Placental epithelial cell (primary cell): ENCODE results near the gene C1orf115. TPM values are rescaled to one million over a fixed set of nuclear protein-coding genes. Genes with fewer than 3 reads are reported as not detected.

ENCODE experiments used
- total RNA-seq: library from RNA; depleted of rRNA; stranded (reverse); fragments of >200 nt; gene quantifications from 2 replicates; pipeline ENCODE4 v1.2.3, GENCODE V29; 2012

The C1orf115 gene
- 0.76 and 9.8 TPM in 2 replicates for total RNA-seq

DNA sequence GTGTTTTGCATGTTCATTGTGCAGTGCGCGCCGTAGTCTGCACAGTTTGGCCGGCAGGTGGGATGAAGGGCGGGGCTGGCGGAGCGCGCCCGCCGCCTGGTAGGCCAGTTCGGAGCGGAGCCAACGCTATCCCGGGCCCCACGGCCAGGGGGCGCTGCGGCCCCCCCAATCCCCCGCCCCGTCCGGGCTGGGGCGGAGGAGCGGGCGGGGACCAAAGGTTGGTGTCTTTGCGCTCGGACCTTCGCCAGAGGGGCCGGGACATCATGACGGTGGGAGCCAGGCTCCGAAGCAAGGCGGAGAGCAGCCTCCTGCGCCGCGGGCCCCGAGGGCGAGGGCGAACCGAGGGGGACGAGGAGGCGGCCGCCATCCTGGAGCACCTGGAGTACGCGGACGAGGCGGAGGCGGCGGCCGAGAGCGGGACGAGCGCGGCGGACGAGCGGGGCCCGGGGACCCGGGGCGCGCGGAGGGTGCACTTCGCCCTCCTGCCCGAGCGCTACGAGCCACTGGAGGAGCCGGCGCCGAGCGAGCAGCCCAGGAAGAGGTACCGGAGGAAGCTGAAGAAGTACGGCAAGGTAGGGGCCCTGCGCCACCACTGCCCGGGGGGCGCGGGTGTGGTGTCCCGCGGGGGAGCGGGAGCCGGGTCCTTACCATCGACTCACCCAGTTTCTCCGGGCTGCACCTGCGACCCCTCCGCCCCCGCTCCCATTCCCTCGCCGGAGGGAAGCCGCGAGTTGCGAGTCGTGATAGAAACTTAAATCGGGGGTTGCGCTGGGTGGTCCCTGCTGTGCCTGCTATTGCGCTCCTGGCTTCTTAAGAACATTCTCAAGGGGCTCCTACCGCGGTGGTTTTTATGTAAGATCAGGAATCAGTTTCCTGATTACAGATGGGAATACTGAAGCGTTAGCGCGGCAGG lies at the start of gene C1orf115:
C1orf115 (plus strand) TSS at position 224 of the 913 bp plus-strand sequence; CDS start at position 264, 40 bp downstream.

DNA sequence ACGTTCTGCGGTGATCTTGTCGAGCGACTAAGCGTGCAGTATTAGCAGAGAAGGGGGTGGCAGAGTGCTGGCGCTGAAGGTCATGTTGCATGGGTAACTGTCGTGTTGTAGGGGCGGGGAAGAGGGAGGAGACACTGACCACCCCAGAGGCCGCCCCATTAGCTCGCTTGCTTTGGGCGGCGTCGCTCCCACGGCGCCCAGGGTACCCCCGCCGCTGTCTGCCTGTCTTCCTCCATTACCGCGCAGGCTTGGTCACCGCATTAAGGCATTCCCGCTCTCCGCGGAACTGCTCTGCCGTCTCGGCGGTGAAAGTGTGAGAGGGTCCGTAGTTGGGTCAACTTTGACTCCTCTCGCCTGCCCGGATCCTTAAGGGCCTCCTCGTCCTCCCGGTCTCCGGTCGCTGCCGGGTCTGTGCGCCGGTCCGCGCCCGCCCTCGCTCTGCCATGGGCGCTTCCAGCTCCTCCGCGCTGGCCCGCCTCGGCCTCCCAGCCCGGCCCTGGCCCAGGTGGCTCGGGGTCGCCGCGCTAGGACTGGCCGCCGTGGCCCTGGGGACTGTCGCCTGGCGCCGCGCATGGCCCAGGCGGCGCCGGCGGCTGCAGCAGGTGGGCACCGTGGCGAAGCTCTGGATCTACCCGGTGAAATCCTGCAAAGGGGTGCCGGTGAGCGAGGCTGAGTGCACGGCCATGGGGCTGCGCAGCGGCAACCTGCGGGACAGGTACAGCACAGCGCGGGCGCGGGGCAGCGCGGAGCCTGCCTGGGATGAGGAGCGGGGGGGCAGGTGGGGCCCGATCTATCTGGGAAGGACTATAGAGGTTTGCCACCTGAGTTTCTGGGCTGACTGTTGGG lies 58.1 kb downstream of the C1orf115 start, which contains the start of gene MTARC2:
MTARC2 (plus strand) TSS at position 234 of the 846 bp plus-strand sequence; CDS start at position 444, 210 bp downstream.

Other genes with a start within 250 kb of the C1orf115 start
- gene MARK1, start 162.2 kb upstream of the C1orf115 start, total RNA-seq: under 0.01 TPM in 2 replicates
- 1.4 and 4.3 TPM in 2 replicates for gene MTARC2, start 58.0 kb downstream of the C1orf115 start, total RNA-seq
- gene MTARC1, start 96.5 kb downstream of the C1orf115 start, total RNA-seq: 0.65 and 1.2 TPM in 2 replicates
- not detected in 2 replicates for gene HLX, start 189.1 kb downstream of the C1orf115 start, total RNA-seq